OCI-LY1 (cell line): Measurements from ENCODE around the gene PTPRA.

Source experiments
- CTCF ChIP-seq: fragments of 200-600 bp; sonication (generic), shearing (Covaris generic); IDR thresholded peaks from 2 replicates; pipeline ENCODE4 v1.5.1; 2017; ENCODE audit warnings: mild to moderate bottlenecking, antibody characterized with exemption, low read length, moderate library complexity, mixed read lengths
- EZH2 ChIP-seq: fragments of 200-600 bp; sonication (generic), shearing (Covaris generic); IDR thresholded peaks from 2 replicates; pipeline ENCODE4 v1.8.0; 2017; ENCODE audit warnings: borderline replicate concordance, mixed run types, mild to moderate bottlenecking, antibody characterized with exemption, low read length, moderate library complexity, mixed read lengths

GRCh38 chr20:2880650-2881049, 7.4 kb downstream of the PTPRA start:
- TF ChIP-seq CTCF, result no peak
- TF ChIP-seq EZH2, result no peak
